ENCODE data around the gene KBTBD13.

KBTBD13 gene

DNA sequence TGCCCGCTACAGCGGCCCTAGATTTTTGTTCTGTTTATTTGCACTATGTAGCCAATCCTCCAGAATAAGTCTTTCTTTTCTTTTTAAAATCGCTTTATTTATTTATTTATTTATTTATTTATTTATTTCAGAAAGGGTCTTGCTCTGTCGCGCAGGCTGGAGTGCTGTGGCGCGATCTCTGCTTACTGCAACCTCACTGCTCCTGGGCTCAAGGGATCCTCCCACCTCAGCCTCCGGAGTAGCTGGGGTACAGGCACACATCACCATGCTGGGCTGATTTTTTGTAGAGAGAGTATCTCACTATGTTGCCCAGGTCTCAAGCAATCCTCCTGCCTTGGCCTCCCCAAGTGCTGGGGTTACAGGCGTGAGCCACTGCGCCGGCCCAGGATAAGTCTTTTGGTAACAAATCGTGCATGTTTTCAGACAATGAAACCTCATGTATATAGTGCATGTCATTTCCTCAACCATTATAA lies 46.8 kb upstream of the KBTBD13 start:
- Histone ChIP-seq H3K27me3 (no peaks in the 10 kb centered on the region), H3K9me3 (no peaks in the 10 kb centered on the region), H3K36me3 (peaks cover 9% of the 10 kb centered on the region; the same call in 1 of the 2 replicates), H3K4me1 (peaks cover 4% of the 10 kb centered on the region; the same call in 1 of the 2 replicates), H3K4me3 (ENCODE audit: low read depth, low read length) (peak overlapping the region; percentile 75; the same call in 1 of the 2 replicates)
- DNase-seq: no peak
- TF ChIP-seq, protein P1, sequence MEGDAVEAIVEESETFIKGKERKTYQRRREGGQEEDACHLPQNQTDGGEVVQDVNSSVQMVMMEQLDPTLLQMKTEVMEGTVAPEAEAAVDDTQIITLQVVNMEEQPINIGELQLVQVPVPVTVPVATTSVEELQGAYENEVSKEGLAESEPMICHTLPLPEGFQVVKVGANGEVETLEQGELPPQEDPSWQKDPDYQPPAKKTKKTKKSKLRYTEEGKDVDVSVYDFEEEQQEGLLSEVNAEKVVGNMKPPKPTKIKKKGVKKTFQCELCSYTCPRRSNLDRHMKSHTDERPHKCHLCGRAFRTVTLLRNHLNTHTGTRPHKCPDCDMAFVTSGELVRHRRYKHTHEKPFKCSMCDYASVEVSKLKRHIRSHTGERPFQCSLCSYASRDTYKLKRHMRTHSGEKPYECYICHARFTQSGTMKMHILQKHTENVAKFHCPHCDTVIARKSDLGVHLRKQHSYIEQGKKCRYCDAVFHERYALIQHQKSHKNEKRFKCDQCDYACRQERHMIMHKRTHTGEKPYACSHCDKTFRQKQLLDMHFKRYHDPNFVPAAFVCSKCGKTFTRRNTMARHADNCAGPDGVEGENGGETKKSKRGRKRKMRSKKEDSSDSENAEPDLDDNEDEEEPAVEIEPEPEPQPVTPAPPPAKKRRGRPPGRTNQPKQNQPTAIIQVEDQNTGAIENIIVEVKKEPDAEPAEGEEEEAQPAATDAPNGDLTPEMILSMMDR (IDR thresholded peaks at IDR 0.05; ENCODE audit: low read depth, low read length): no peak

DNA sequence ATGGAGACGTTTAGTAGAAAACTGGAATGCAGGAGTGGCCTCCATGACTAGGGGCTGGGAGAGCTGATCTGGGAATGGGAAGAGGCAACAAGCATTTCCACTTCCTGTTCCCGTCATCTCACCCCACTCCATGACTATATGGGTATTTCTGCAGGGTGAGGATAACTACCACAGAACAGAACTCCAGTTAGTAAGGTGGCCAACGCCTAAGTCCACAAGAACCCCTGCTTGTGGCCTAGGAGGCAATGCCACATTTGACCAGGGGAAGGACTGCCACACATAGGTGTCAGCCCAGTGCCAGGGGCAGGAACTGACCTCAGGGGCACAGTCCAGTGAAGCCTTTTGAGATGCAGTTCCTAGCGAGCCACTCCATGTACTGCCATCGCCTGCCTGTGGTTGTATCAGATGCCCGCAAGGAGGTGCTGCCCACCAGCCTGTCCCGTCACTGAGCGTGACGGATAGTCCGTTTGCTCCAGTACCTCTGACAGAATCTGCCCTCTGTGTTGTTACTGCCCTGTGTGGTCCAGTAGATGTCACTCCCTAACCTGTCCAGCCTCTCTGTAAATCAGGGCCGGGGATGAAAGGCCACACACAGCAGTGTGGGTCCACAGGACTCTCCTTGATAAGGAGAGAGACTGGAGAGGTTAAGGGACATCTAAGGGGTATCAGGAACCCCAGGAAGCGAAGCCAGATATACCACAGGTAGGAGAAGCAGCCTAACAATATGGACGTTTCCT lies 43.6 kb upstream of the KBTBD13 start:
- H3K36me3 ChIP-seq: no peaks in the 10 kb centered on the region
- no peaks in the 10 kb centered on the region for H3K9me3 ChIP-seq
- H3K4me1 ChIP-seq: peaks cover 4% of the 10 kb centered on the region; the same call in 1 of the 2 replicates
- no peaks in the 10 kb centered on the region for H3K27me3 ChIP-seq
- DNase-seq: peak; percentile 75
- TF ChIP-seq, protein P1 (IDR thresholded peaks at IDR 0.05; ENCODE audit: low read depth, low read length): peak; percentile 84
- 0 out of 2 replicates have a peak overlapping the region, but pooled peaks have one; percentile 14 for H3K4me3 ChIP-seq (ENCODE audit: low read depth, low read length)

DNA sequence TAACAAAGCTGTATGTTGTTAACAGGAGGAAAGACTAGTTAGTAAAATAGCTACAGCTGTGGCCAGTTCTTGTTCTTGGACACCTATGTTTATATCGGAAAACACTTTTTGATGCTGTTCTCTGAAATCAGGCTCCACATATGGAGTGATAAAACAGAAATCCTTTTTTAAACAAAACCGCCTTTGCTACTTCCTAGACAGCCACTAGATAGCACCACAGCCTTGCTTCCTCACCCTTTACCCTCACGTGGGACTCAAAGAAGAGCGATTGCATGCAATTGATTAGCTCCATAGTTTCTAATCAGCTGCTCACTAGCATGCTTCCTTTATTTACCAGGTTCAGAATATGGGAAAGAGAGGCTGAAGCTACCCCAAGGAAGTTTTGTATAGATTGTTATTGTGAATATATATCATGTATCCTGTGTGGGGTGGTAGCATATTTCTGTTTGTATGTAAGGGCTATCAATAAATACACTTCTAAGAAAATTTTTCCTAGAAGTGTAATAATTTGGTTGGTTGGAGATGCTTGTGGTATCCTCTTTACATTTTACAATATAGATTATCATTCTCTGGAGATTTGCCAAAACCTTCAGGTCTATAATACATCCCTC lies 42.8 kb upstream of the KBTBD13 start:
- peak; percentile 55 for DNase-seq
- TF ChIP-seq, protein P1 (IDR thresholded peaks at IDR 0.05; ENCODE audit: low read depth, low read length): peak; percentile 80
- Histone ChIP-seq H3K27me3 (no peaks in the 10 kb centered on the region), H3K4me3 (ENCODE audit: low read depth, low read length) (0 out of 2 replicates have a peak overlapping the region, but pooled peaks have one; percentile 14), H3K9me3 (no peaks in the 10 kb centered on the region), H3K4me1 (peaks cover 4% of the 10 kb centered on the region; the same call in 1 of the 2 replicates), H3K36me3 (no peaks in the 10 kb centered on the region)

DNA sequence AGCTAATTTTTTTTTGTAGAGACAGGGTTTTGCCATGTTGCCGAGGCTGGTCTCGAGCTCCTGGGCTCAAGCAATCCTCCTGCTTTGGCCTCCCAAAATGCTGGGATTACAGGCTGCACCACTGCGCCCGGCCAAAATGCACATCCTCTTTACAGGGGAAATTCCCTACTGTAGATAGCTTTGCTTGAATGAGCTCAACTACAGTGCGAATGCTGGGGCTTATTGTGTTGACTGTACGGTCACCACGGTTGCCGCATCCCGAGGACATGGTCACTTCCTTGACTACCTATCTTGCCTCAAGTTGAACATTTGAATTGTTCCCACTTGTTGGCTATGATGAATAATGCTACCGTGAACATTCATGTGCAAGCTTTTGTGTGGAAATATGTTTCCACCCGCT lies 41.8 kb upstream of the KBTBD13 start:
- no peaks in the 10 kb centered on the region for H3K36me3 ChIP-seq
- H3K4me1 ChIP-seq: peaks cover 4% of the 10 kb centered on the region; the same call in 1 of the 2 replicates
- no peaks in the 10 kb centered on the region for H3K9me3 ChIP-seq
- TF ChIP-seq, protein P1 (IDR thresholded peaks at IDR 0.05; ENCODE audit: low read depth, low read length): no peak
- no peak for DNase-seq
- no peaks in the 10 kb centered on the region for H3K27me3 ChIP-seq
- H3K4me3 ChIP-seq (ENCODE audit: low read depth, low read length): no peak overlapping the region

DNA sequence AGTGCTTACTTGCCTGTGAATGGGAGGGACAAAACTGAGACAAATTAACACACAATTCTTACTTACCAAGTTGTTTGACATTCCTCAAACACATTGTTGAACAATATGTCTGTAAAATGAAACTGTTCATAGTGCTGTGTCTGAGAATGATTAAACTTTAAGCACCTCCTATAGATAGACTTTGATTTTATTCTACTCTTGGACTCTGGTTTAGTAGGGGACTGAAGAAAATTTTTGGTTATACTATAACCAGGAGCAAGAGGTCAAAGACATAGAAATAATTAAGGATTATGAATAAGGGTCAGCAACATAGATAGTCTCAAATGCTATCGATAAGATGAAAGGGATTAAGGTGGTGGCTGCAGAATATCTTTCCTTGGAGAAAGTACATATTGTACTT lies 39.2 kb upstream of the KBTBD13 start:
- H3K36me3 ChIP-seq: no peaks in the 10 kb centered on the region
- DNase-seq: no peak
- no peaks in the 10 kb centered on the region for H3K9me3 ChIP-seq
- TF ChIP-seq, protein P1 (IDR thresholded peaks at IDR 0.05; ENCODE audit: low read depth, low read length): no peak
- H3K4me3 ChIP-seq (ENCODE audit: low read depth, low read length): no peak overlapping the region
- H3K4me1 ChIP-seq: peaks cover 4% of the 10 kb centered on the region; the same call in 1 of the 2 replicates
- H3K27me3 ChIP-seq: no peaks in the 10 kb centered on the region
